ENCODE data around the gene CSTF1.
"Not testable (repeated sequence)": the region's sequence is repeated elsewhere in the genome, so short reads cannot be mapped to it uniquely, and the experiment has no call there.

Gene CSTF1

GRCh38 chr20:56403465-56403864 is 11.0 kb downstream of the CSTF1 start:
- Mint-ChIP-seq H3K36me3 (peaks cover 71% of the 10 kb centered on the region), H3K27ac (no peak overlapping the region), H3K9me3 (no peaks in the 10 kb centered on the region), H3K27me3 (no peaks in the 10 kb centered on the region), H3K4me1 (peaks cover 8% of the 10 kb centered on the region), H3K4me3 (no peak overlapping the region)
- CTCF ChIA-PET: no interaction called here
- DNase-seq: no peak

- H3K27me3 Mint-ChIP-seq, DNase-seq, H3K4me3 Mint-ChIP-seq, H3K27ac Mint-ChIP-seq, H3K9me3 Mint-ChIP-seq: not testable (repeated sequence)
- Mint-ChIP-seq H3K36me3 (peaks cover 71% of the 10 kb centered on the region), H3K4me1 (peaks cover 14% of the 10 kb centered on the region)
- CTCF ChIA-PET: interaction anchor here (1.3 kb wide), 1 partner anchor 63 kb away, joined by 3 read pairs; the partner anchor contains the start of gene RTF2
Observed at GRCh38 chr20:56405356-56405755, 12.9 kb downstream of the CSTF1 start.

GRCh38 chr20:56406910-56407309 is 14.5 kb downstream of the CSTF1 start:
- DNase-seq: no peak
- peaks cover 67% of the 10 kb centered on the region for H3K36me3 Mint-ChIP-seq
- H3K4me1 Mint-ChIP-seq: peaks cover 22% of the 10 kb centered on the region
- H3K27ac Mint-ChIP-seq: no peak overlapping the region
- H3K9me3 Mint-ChIP-seq: no peaks in the 10 kb centered on the region
- CTCF ChIA-PET: interaction anchor here (1.2 to 2.0 kb wide), 2 partner anchors 11 kb away, joined by 3 to 5 read pairs; no protein-coding TSS in a partner anchor
- H3K27me3 Mint-ChIP-seq: no peaks in the 10 kb centered on the region
- no peak overlapping the region for H3K4me3 Mint-ChIP-seq

- H3K4me3 Mint-ChIP-seq: no peak overlapping the region
- H3K27ac Mint-ChIP-seq: no peak overlapping the region
- H3K4me1 Mint-ChIP-seq: peaks cover 47% of the 10 kb centered on the region
- no peak for DNase-seq
- peaks cover 4% of the 10 kb centered on the region for H3K9me3 Mint-ChIP-seq
- no peaks in the 10 kb centered on the region for H3K27me3 Mint-ChIP-seq
- peaks cover 67% of the 10 kb centered on the region for H3K36me3 Mint-ChIP-seq
- CTCF ChIA-PET: interaction anchor here (2.5 kb wide), 1 partner anchor 14 kb away, joined by 7 read pairs; no protein-coding TSS in a partner anchor
Observed at GRCh38 chr20:56409521-56409920, 17.1 kb downstream of the CSTF1 start.

GRCh38 chr20:56409956-56410355 is 17.5 kb downstream of the CSTF1 start:
- Mint-ChIP-seq H3K4me3 (no peak overlapping the region), H3K4me1 (peaks cover 50% of the 10 kb centered on the region), H3K36me3 (peaks cover 66% of the 10 kb centered on the region), H3K9me3 (peaks cover 4% of the 10 kb centered on the region), H3K27me3 (no peaks in the 10 kb centered on the region), H3K27ac (peak overlapping the region; percentile 20)
- CTCF ChIA-PET: interaction anchor here (2.5 kb wide), 1 partner anchor 15 kb away, joined by 7 read pairs; no protein-coding TSS in a partner anchor
- DNase-seq: no peak

GRCh38 chr20:56411287-56411686 is 18.8 kb downstream of the CSTF1 start:
- not testable (repeated sequence) for DNase-seq, H3K27me3 Mint-ChIP-seq, H3K9me3 Mint-ChIP-seq
- Mint-ChIP-seq H3K4me1 (peaks cover 55% of the 10 kb centered on the region), H3K4me3 (peak overlapping the region; percentile 81), H3K27ac (peak overlapping the region; percentile 93), H3K36me3 (peaks cover 57% of the 10 kb centered on the region)
- CTCF ChIA-PET: interaction anchor here (0.6 to 3.7 kb wide), 6 partner anchors 9 to 57 kb away, joined by 3 to 19 read pairs (median 4); partner anchors contain the start of gene RTF2

GRCh38 chr20:56411759-56412472 is 19.5 kb downstream of the CSTF1 start, which contains the start of gene CASS4:
CASS4 (plus strand) TSS chr20:56412260; CDS start chr20:56412459, 199 bp downstream.
- H3K27me3 Mint-ChIP-seq: no peaks in the 10 kb centered on the region
- peaks cover 4% of the 10 kb centered on the region for H3K9me3 Mint-ChIP-seq
- H3K27ac Mint-ChIP-seq: peak within 1 kb of the TSS; percentile 93
- H3K4me3 Mint-ChIP-seq: peak within 1 kb of the TSS; percentile 81
- peak; percentile 57 for DNase-seq
- H3K4me1 Mint-ChIP-seq: peaks cover 61% of the 10 kb centered on the region
- peaks cover 54% of the 10 kb centered on the region for H3K36me3 Mint-ChIP-seq
- CTCF ChIA-PET: interaction anchor here (0.6 to 3.7 kb wide), 10 partner anchors 10 to 72 kb away, joined by 3 to 19 read pairs (median 4); partner anchors contain the start of gene RTF2

GRCh38 chr20:56412473-56412790 is 20.0 kb downstream of the CSTF1 start:
- H3K27me3 Mint-ChIP-seq: no peaks in the 10 kb centered on the region
- H3K4me1 Mint-ChIP-seq: peaks cover 66% of the 10 kb centered on the region
- H3K4me3 Mint-ChIP-seq: peak overlapping the region; percentile 81
- no peak for DNase-seq
- peaks cover 4% of the 10 kb centered on the region for H3K9me3 Mint-ChIP-seq
- peaks cover 53% of the 10 kb centered on the region for H3K36me3 Mint-ChIP-seq
- CTCF ChIA-PET: interaction anchor here (0.7 to 3.7 kb wide), 9 partner anchors 10 to 71 kb away, joined by 3 to 19 read pairs (median 4); partner anchors contain the start of gene RTF2
- peak overlapping the region; percentile 93 for H3K27ac Mint-ChIP-seq

GRCh38 chr20:56412949-56413348 is 20.5 kb downstream of the CSTF1 start:
- peaks cover 4% of the 10 kb centered on the region for H3K9me3 Mint-ChIP-seq
- H3K4me1 Mint-ChIP-seq: peaks cover 71% of the 10 kb centered on the region
- DNase-seq: no peak
- H3K27me3 Mint-ChIP-seq: no peaks in the 10 kb centered on the region
- CTCF ChIA-PET: interaction anchor here (0.9 to 3.7 kb wide), 5 partner anchors 11 to 56 kb away, joined by 3 to 19 read pairs (median 4); partner anchors contain the start of gene RTF2
- H3K27ac Mint-ChIP-seq: peak overlapping the region; percentile 93
- peak overlapping the region; percentile 81 for H3K4me3 Mint-ChIP-seq
- peaks cover 53% of the 10 kb centered on the region for H3K36me3 Mint-ChIP-seq

GRCh38 chr20:56414842-56415765 is 22.7 kb downstream of the CSTF1 start:
- Mint-ChIP-seq H3K4me1 (peaks cover 80% of the 10 kb centered on the region), H3K27ac (peak overlapping the region; percentile 79), H3K36me3 (peaks cover 44% of the 10 kb centered on the region), H3K27me3 (no peaks in the 10 kb centered on the region), H3K4me3 (peak overlapping the region; percentile 33), H3K9me3 (peaks cover 4% of the 10 kb centered on the region)
- DNase-seq: peak; percentile 37
- CTCF ChIA-PET: interaction anchor here (1.4 to 3.7 kb wide), 2 partner anchors 11 to 17 kb away, joined by 4 to 19 read pairs; no protein-coding TSS in a partner anchor

- CTCF ChIA-PET: interaction anchor here (1.1 to 1.5 kb wide), 2 partner anchors 9 to 11 kb away, joined by 3 to 5 read pairs; no protein-coding TSS in a partner anchor
- peaks cover under 1% of the 10 kb centered on the region for H3K9me3 Mint-ChIP-seq
- DNase-seq: no peak
- H3K4me3 Mint-ChIP-seq: no peak overlapping the region
- no peak overlapping the region for H3K27ac Mint-ChIP-seq
- H3K27me3 Mint-ChIP-seq: no peaks in the 10 kb centered on the region
- H3K4me1 Mint-ChIP-seq: peaks cover 84% of the 10 kb centered on the region
- peaks cover 46% of the 10 kb centered on the region for H3K36me3 Mint-ChIP-seq
Observed at GRCh38 chr20:56417402-56417801, 25.0 kb downstream of the CSTF1 start.

- no peak for DNase-seq
- Mint-ChIP-seq H3K36me3 (peaks cover 43% of the 10 kb centered on the region), H3K27me3 (no peaks in the 10 kb centered on the region), H3K4me1 (peaks cover 84% of the 10 kb centered on the region), H3K4me3 (no peak overlapping the region), H3K9me3 (no peaks in the 10 kb centered on the region), H3K27ac (peak overlapping the region; percentile 84)
- CTCF ChIA-PET: interaction anchor here (1.1 to 1.5 kb wide), 2 partner anchors 8 to 11 kb away, joined by 3 to 5 read pairs; no protein-coding TSS in a partner anchor
Observed at GRCh38 chr20:56417911-56418310, 25.5 kb downstream of the CSTF1 start.

- peak overlapping the region; percentile 84 for H3K27ac Mint-ChIP-seq
- H3K4me1 Mint-ChIP-seq: peaks cover 83% of the 10 kb centered on the region
- H3K9me3 Mint-ChIP-seq: no peaks in the 10 kb centered on the region
- peak; percentile 36 for DNase-seq
- peaks cover 41% of the 10 kb centered on the region for H3K36me3 Mint-ChIP-seq
- CTCF ChIA-PET: interaction anchor here (1.1 to 1.5 kb wide), 2 partner anchors 8 to 12 kb away, joined by 3 to 5 read pairs; no protein-coding TSS in a partner anchor
- H3K4me3 Mint-ChIP-seq: peak overlapping the region; percentile 22
- no peaks in the 10 kb centered on the region for H3K27me3 Mint-ChIP-seq
Observed at GRCh38 chr20:56418385-56418861, 26.0 kb downstream of the CSTF1 start.
